OCI-LY7 (cell line): ENCODE data around the gene OXLD1. TPM values are rescaled to one million over a fixed set of nuclear protein-coding genes. Genes with fewer than 3 reads are reported as not detected.

Experiments
- BruUV-seq: library from RNA; stranded (reverse); fragments of 400-500 nt; replicated peaks from 2 replicates; lab custom pipeline; 2021; lab: Mats Ljungman, UMichigan
- CTCF ChIA-PET: fragments of 300-600 bp; sonication (Branson Sonifier 250); formaldehyde crosslinking; loops from one replicate; lab custom pipeline; 2022; ENCODE audit warnings: antibody characterized with exemption; ENCODE audit not compliant: unreplicated experiment; lab: Charles Lee
- POLR2A ChIA-PET: fragments of 300-600 bp; sonication (Branson Sonifier 250); formaldehyde crosslinking; loops from one replicate; lab custom pipeline; 2022; ENCODE audit warnings: antibody characterized with exemption; lab: Charles Lee
- DNase-seq: peaks from one replicate; pipeline ENCODE4 v3.0.0-alpha.2; 2015; ENCODE audit warnings: low spot score
- H2AFZ ChIP-seq: fragments of 200-600 bp; sonication (generic), shearing (Covaris generic); 2 replicates; pipeline ENCODE4 v1.6.1; 2014; ENCODE audit warnings: mild to moderate bottlenecking, antibody characterized with exemption, low read length, moderate library complexity
- H3K27ac ChIP-seq: fragments of 200-600 bp; sonication (generic); 2 replicates; pipeline ENCODE4 v1.5.1; 2014; ENCODE audit warnings: mixed run types, low read depth, mild to moderate bottlenecking, moderate library complexity, low read length, inconsistent platforms; ENCODE audit not compliant: poor library complexity, severe bottlenecking
- H3K36me3 ChIP-seq: fragments of 200-600 bp; sonication (generic); 2 replicates; pipeline ENCODE4 v1.6.1; 2014; ENCODE audit warnings: mild to moderate bottlenecking, antibody characterized with exemption, low read length, moderate library complexity, mixed read lengths; ENCODE audit not compliant: insufficient read depth
- H3K4me1 ChIP-seq: fragments of 200-600 bp; sonication (generic); 2 replicates; pipeline ENCODE4 v1.5.1; 2014; ENCODE audit warnings: mild to moderate bottlenecking, low read length; ENCODE audit not compliant: insufficient read depth, poor library complexity, severe bottlenecking
- H3K4me2 ChIP-seq: fragments of 200-600 bp; sonication (generic); 2 replicates; pipeline ENCODE4 v1.6.1; 2014; ENCODE audit warnings: mild to moderate bottlenecking, low read length
- H3K4me3 ChIP-seq: fragments of 200-600 bp; sonication (generic); 2 replicates; pipeline ENCODE4 v1.5.1; 2014; ENCODE audit warnings: mild to moderate bottlenecking, low read depth, low read length; ENCODE audit not compliant: poor library complexity, severe bottlenecking
- H3K79me2 ChIP-seq: fragments of 200-600 bp; sonication (generic); 2 replicates; pipeline ENCODE4 v1.6.1; 2016; ENCODE audit warnings: low read depth, mild to moderate bottlenecking, low read length, moderate library complexity, mixed read lengths; ENCODE audit not compliant: insufficient read depth
- H3K9me2 ChIP-seq: fragments of 200-600 bp; sonication (generic); 2 replicates; pipeline ENCODE4 v1.6.1; 2016; ENCODE audit warnings: mild to moderate bottlenecking, low read length, mixed read lengths; ENCODE audit not compliant: insufficient read depth
- H3K9me3 ChIP-seq: fragments of 200-600 bp; sonication (generic); 2 replicates; pipeline ENCODE4 v1.6.1; 2014; ENCODE audit warnings: mild to moderate bottlenecking, mixed run types, low read length, mixed read lengths
- H4K20me1 ChIP-seq: fragments of 200-600 bp; sonication (generic); 2 replicates; pipeline ENCODE4 v1.6.1; 2014; ENCODE audit warnings: mild to moderate bottlenecking, antibody characterized with exemption, low read length, moderate library complexity, mixed read lengths; ENCODE audit not compliant: insufficient read depth
- CTCF ChIP-seq: fragments of 200-600 bp; sonication (generic); conservative IDR thresholded peaks from 2 replicates; pipeline ENCODE4 v1.5.1; 2014; ENCODE audit warnings: mild to moderate bottlenecking, antibody characterized with exemption, low read length, moderate library complexity, mixed read lengths
- EZH2phosphoT487 ChIP-seq: fragments of 200-600 bp; sonication (generic); IDR thresholded peaks from 2 replicates; pipeline ENCODE4 v1.6.1; 2018; ENCODE audit warnings: low read depth, borderline replicate concordance, mild to moderate bottlenecking, mixed run types, antibody characterized with exemption, low read length, moderate library complexity, mixed read lengths
- intact Hi-C: fragments of 100-400 bp; cut with micrococcal nuclease; formaldehyde crosslinking; loops from one replicate; pipeline ENCODE4 v1.10.0; 2022; ENCODE audit not compliant: unreplicated experiment
- total RNA-seq, 2 experiments: library from RNA; depleted of rRNA in 1 of 2; stranded (reverse); fragments of >200 nt in 1 of 2; shearing (Covaris generic) in 1 of 2; gene quantifications; 2 replicates each; pipeline ENCODE4 v1.2.3, GENCODE V29; 2014 to 2022

The OXLD1 gene
- total RNA-seq, 2 experiments from 2014 or later: 116 to 151 TPM

- no peaks in the 10 kb centered on the region for H3K9me2 ChIP-seq
- no peak for TF ChIP-seq EZH2phosphoT487
- no peak for TF ChIP-seq CTCF
- no TSS peak for BruUV-seq
- H3K9me3 ChIP-seq: no peaks in the 10 kb centered on the region
- peaks cover 15% of the 10 kb centered on the region for H3K4me1 ChIP-seq
- peaks cover 17% of the 10 kb centered on the region for H3K79me2 ChIP-seq
- POLR2A ChIA-PET: no interaction called here
- H4K20me1 ChIP-seq: peaks cover 13% of the 10 kb centered on the region; the same call in 1 of the 2 replicates
- H3K36me3 ChIP-seq: no peaks in the 10 kb centered on the region
- no peak overlapping the region for H3K4me2 ChIP-seq
- CTCF ChIA-PET: no interaction called here
- intact Hi-C loops: no loop called here
- H2AFZ ChIP-seq: no peak overlapping the region
- H3K4me3 ChIP-seq: no peak overlapping the region
- no peak for DNase-seq
- no peak overlapping the region for H3K27ac ChIP-seq
Measured at GRCh38 chr17:81640011-81640410, 26.4 kb downstream of the OXLD1 start.

GRCh38 chr17:81638683-81639082, 27.7 kb downstream of the OXLD1 start:
- no TSS peak for BruUV-seq
- no peak for DNase-seq
- Histone ChIP-seq H2AFZ (no peak overlapping the region), H3K9me3 (no peaks in the 10 kb centered on the region), H3K4me1 (peaks cover 15% of the 10 kb centered on the region), H4K20me1 (peaks cover 13% of the 10 kb centered on the region; the same call in 1 of the 2 replicates), H3K79me2 (peaks cover 30% of the 10 kb centered on the region), H3K9me2 (no peaks in the 10 kb centered on the region), H3K4me2 (no peak overlapping the region), H3K27ac (no peak overlapping the region), H3K36me3 (peaks cover 7% of the 10 kb centered on the region), H3K4me3 (no peak overlapping the region)
- intact Hi-C loops: loop anchor here (5.0 kb wide), 1 partner anchor 86 kb away; the partner anchor contains the start of gene FAAP100
- POLR2A ChIA-PET: interaction anchor here (0.6 to 0.7 kb wide), 3 partner anchors 65 to 1209 kb away, joined by 3 to 6 read pairs (median 5); partner anchors contain the start of gene MRPL12
- no peak for TF ChIP-seq EZH2phosphoT487
- TF ChIP-seq CTCF: no peak
- CTCF ChIA-PET: no interaction called here
